Vagina (tissue), 2 donors: ENCODE data around the gene TMEM52. TPM values are rescaled to one million over a fixed set of nuclear protein-coding genes. Genes with fewer than 3 reads are reported as not detected.

Experiments
- DNase-seq, 2 donors: peaks; one replicate each; pipeline ENCODE4 v3.0.0-alpha.2; 2017; ENCODE audit errors: extremely low spot score in 2 of 2
- H3K27ac ChIP-seq: fragments of 200-600 bp; sonication (generic); one replicate; pipeline ENCODE4 v1.5.1; 2019
- H3K27me3 ChIP-seq: fragments of 200-600 bp; sonication (generic); one replicate; pipeline ENCODE4 v1.5.1; 2019
- H3K36me3 ChIP-seq, 2 donors: fragments of 200-600 bp; sonication (generic); one replicate each; pipeline ENCODE4 v1.5.1; 2017 to 2019
- H3K4me1 ChIP-seq: fragments of 200-600 bp; sonication (generic); one replicate; pipeline ENCODE4 v1.5.1; 2019
- H3K4me3 ChIP-seq, 2 donors: fragments of 200-600 bp; sonication (generic); 1 replicate in 1 of 2; 2 replicates in 1 of 2; pipeline ENCODE4 v1.5.1; 2016 to 2019
- H3K9me3 ChIP-seq: fragments of 200-600 bp; sonication (generic); one replicate; pipeline ENCODE4 v1.5.1; 2019
- POLR2A ChIP-seq, 2 donors: fragments of 450-650 bp; IDR thresholded peaks; one replicate each; pipeline ENCODE4 v1.6.1; 2017; ENCODE audit warnings: antibody characterized with exemption in 2 of 2, mild to moderate bottlenecking in 2 of 2, moderate library complexity in 2 of 2
- POLR2AphosphoS5 ChIP-seq, 2 donors: sonication (generic); formaldehyde crosslinking; IDR thresholded peaks; one replicate each; pipeline ENCODE4 v1.9.0; 2017; ENCODE audit warnings: antibody characterized with exemption in 2 of 2, mild to moderate bottlenecking in 2 of 2, low read depth in 1 of 2; ENCODE audit not compliant: insufficient read depth in 1 of 2
- intact Hi-C: fragments of 100-400 bp; cut with DNase I; formaldehyde crosslinking; loops from one replicate; pipeline ENCODE4 v1.15.1; 2023
- total RNA-seq: library from RNA; depleted of rRNA; stranded (reverse); fragments of >200 nt; gene quantifications from one replicate; pipeline ENCODE4 v1.2.3, GENCODE V29; 2016
- TF ChIP-seq, protein P1 (sequence below), 3 experiments: fragments of 450-650 bp in 2 of 3; fragments of 200-600 bp in 1 of 3; sonication (generic) in 1 of 3; IDR thresholded peaks; one replicate each; pipeline ENCODE4 v1.5.1; 2017 to 2019; ENCODE audit warnings: antibody characterized with exemption in 3 of 3, mild to moderate bottlenecking in 2 of 3, moderate library complexity in 2 of 3

Gene TMEM52
- total RNA-seq, 1 donor from 2014 or later = 5.9 TPM

DNA sequence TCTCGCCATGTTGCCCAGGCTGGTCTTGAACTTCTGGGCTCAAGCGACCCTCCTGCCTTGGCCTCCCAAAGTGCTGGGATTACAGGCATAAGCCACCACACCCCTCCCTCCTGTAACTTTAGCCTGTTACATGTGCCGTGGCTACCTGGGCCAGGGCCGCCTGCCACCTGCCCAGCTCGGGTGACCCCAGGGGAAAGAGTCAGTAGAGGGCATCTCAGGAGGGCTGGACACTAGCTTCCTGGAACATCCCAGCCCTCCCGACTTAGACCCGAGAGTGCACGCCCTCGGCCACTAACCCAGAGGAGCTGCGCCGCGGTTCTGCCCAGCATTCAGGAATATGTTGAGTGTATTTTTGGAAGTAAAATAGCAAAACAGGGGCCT is 40.4 kb upstream of the TMEM52 start:
- Histone ChIP-seq H3K27me3 (no peaks in the 10 kb centered on the region), H3K9me3 (no peaks in the 10 kb centered on the region), H3K4me1 (peaks cover 9% of the 10 kb centered on the region), H3K4me3 (no peak overlapping the region), H3K27ac (no peak overlapping the region), H3K36me3 (no peaks in the 10 kb centered on the region)
- TF ChIP-seq POLR2AphosphoS5 (IDR thresholded peaks at IDR 0.05; ENCODE audit: insufficient read depth in 1 of 2, low read depth in 1 of 2) = no peak
- TF ChIP-seq POLR2A (IDR thresholded peaks at IDR 0.05) = no peak
- TF ChIP-seq, protein P1, sequence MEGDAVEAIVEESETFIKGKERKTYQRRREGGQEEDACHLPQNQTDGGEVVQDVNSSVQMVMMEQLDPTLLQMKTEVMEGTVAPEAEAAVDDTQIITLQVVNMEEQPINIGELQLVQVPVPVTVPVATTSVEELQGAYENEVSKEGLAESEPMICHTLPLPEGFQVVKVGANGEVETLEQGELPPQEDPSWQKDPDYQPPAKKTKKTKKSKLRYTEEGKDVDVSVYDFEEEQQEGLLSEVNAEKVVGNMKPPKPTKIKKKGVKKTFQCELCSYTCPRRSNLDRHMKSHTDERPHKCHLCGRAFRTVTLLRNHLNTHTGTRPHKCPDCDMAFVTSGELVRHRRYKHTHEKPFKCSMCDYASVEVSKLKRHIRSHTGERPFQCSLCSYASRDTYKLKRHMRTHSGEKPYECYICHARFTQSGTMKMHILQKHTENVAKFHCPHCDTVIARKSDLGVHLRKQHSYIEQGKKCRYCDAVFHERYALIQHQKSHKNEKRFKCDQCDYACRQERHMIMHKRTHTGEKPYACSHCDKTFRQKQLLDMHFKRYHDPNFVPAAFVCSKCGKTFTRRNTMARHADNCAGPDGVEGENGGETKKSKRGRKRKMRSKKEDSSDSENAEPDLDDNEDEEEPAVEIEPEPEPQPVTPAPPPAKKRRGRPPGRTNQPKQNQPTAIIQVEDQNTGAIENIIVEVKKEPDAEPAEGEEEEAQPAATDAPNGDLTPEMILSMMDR (IDR thresholded peaks at IDR 0.05) = no peak
- DNase-seq = no peak
- intact Hi-C loops = no loop called here

DNA sequence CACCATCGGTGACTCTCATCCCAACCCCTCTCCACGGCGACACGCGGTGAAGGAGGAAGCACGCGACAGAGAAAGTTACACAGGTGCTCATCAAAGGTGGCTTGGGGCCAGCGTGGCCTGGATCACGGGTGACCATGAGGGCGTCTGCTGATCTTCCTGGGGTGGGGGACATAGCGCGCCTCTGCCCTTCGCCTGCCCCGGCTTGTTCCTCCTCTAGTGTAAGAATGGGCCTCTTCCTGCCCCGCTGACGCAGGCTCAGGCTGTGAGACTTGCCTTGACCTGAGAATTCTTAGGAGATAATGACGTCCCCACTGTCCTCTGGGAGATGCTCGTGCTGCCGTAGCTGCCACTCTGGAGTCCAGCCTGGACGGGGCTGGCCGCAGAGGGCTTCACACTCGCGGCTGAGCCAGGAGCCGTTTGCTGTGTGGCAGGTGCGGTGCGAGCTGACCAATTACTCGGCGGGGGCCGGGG is 39.0 kb upstream of the TMEM52 start:
- H3K27me3 ChIP-seq = no peaks in the 10 kb centered on the region
- no peak for DNase-seq
- no peaks in the 10 kb centered on the region for H3K36me3 ChIP-seq
- no peaks in the 10 kb centered on the region for H3K9me3 ChIP-seq
- intact Hi-C loops = no loop called here
- TF ChIP-seq POLR2AphosphoS5 (IDR thresholded peaks at IDR 0.05; ENCODE audit: insufficient read depth in 1 of 2, low read depth in 1 of 2) (no peak), POLR2A (IDR thresholded peaks at IDR 0.05) (no peak)
- TF ChIP-seq, protein P1 (IDR thresholded peaks at IDR 0.05) = no peak
- no peak overlapping the region for H3K4me3 ChIP-seq
- H3K27ac ChIP-seq = no peak overlapping the region
- peaks cover 9% of the 10 kb centered on the region for H3K4me1 ChIP-seq

DNA sequence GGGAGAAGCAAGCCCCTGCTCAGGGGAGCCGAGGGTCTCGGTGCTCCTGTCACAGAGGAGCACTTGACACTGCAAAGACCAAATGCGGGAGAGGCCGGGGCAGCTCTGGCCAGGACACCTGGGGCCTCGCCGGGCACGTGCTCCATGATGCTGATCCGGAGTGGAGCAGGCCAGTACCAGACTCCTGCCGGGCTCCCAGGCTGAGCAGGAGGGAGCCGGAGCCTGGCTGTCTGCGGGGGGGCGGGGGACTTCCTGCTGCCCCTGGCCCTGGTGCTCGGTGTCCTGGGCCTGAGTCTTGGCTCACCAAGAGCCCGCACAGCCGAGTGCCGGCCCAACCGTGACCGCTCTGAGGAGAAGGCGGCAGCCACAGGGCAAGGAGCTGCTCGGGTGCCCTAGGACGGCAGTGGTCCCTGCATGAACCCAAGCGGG is 38.5 kb upstream of the TMEM52 start:
- H3K36me3 ChIP-seq = no peaks in the 10 kb centered on the region
- intact Hi-C loops = no loop called here
- no peak overlapping the region for H3K4me3 ChIP-seq
- DNase-seq = no peak
- TF ChIP-seq POLR2AphosphoS5 (IDR thresholded peaks at IDR 0.05; ENCODE audit: insufficient read depth in 1 of 2, low read depth in 1 of 2) (no peak), POLR2A (IDR thresholded peaks at IDR 0.05) (no peak)
- TF ChIP-seq, protein P1 (IDR thresholded peaks at IDR 0.05) = no peak
- H3K9me3 ChIP-seq = no peaks in the 10 kb centered on the region
- peaks cover 9% of the 10 kb centered on the region for H3K4me1 ChIP-seq
- H3K27ac ChIP-seq = no peak overlapping the region
- H3K27me3 ChIP-seq = no peaks in the 10 kb centered on the region

DNA sequence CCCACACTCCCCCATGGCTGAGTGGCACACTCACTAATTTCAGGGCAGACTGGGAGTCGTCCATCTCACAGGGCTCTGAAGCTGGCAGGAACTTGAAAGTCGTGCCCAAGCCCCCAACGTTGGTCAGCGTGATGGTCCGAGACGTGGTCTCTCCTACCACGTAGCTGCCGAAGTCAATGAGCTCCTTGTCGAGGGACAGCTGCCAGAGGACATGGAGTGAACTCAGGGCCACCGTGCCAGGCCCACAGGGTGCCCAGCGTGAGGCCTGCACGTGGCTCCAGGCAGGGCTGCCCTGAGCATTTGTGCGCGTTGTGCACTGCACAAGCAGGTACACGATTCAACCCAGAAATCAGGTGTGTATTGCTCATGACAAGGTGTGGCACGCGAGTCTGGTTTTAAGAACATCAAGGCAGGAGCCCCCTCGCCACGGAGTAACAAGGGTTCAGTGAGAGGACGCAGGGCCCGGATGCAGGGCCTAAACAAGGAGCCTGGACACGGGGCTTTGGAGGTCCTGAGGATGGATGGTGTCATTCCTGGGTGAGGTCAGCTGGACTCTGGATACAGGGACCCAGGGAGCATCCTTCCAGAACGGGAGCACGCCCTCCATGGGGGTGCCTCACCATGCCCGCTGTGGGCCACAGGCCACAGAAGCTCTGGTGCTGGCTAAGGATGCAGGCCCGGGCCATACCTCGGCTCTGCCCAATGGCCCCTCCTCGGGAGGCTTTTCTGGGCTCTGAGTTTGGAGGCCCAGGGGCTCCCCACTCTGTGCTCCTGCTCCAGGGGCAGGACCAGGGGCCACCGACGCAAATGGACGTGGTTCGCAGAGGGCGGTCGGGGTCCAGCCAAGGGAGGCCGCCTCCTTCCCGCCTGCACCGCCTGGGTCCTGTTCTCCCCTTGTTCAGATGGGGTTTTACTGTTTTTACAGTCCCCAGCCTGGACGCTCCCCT is 37.8 kb upstream of the TMEM52 start:
- intact Hi-C loops = no loop called here
- peaks cover 9% of the 10 kb centered on the region for H3K4me1 ChIP-seq
- no peak overlapping the region for H3K27ac ChIP-seq
- H3K36me3 ChIP-seq = no peaks in the 10 kb centered on the region
- no peak for DNase-seq
- TF ChIP-seq, protein P1 (IDR thresholded peaks at IDR 0.05) = no peak
- TF ChIP-seq POLR2A (IDR thresholded peaks at IDR 0.05) (no peak), POLR2AphosphoS5 (IDR thresholded peaks at IDR 0.05; ENCODE audit: insufficient read depth in 1 of 2, low read depth in 1 of 2) (no peak)
- no peaks in the 10 kb centered on the region for H3K9me3 ChIP-seq
- no peaks in the 10 kb centered on the region for H3K27me3 ChIP-seq
- H3K4me3 ChIP-seq = no peak overlapping the region

DNA sequence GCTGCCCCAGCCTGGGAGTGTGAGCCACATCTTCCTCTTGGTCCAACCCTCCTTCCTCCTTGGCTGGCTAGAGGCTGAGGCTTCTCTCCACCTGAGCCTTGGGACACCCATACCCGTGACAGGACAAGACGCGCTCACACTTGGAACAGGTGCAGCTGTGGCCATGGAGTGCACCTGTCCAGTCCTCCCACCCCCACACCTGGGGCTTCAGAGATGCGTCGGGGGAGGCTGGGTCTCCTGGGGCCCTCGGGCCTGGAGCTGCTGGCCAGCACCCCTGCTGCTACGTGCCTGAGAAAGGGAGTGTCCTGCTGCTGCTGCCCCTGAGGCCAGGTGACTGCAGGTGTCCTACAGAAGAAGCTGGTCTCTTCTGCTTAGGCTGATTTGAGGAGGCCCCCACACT is 37.0 kb upstream of the TMEM52 start:
- H3K27ac ChIP-seq = no peak overlapping the region
- TF ChIP-seq POLR2A (IDR thresholded peaks at IDR 0.05) (no peak), POLR2AphosphoS5 (IDR thresholded peaks at IDR 0.05; ENCODE audit: insufficient read depth in 1 of 2, low read depth in 1 of 2) (no peak)
- TF ChIP-seq, protein P1 (IDR thresholded peaks at IDR 0.05) = no peak
- no peaks in the 10 kb centered on the region for H3K9me3 ChIP-seq
- no peaks in the 10 kb centered on the region for H3K36me3 ChIP-seq
- no peaks in the 10 kb centered on the region for H3K27me3 ChIP-seq
- no peak for DNase-seq
- no peak overlapping the region for H3K4me3 ChIP-seq
- intact Hi-C loops = no loop called here
- H3K4me1 ChIP-seq = peaks cover 9% of the 10 kb centered on the region
